ENCODE results near the gene ZCCHC14. TPM values are rescaled to one million over a fixed set of nuclear protein-coding genes. Genes with fewer than 3 reads are reported as not detected.

Gene ZCCHC14
- polyA plus RNA-seq, 2 of the 4 experiments (the other 2 are of a cell fraction), result 3.8 to 7.3 TPM

GRCh38 chr16:87356491-87356853, 136.4 kb downstream of the ZCCHC14 start:
- WGBS (ENCODE audit: missing lambda C conversion rate), result 92% methylated on average over 8 of the region's 8 CpGs
- Histone ChIP-seq H3K4me1 (no peaks in the 10 kb centered on the region), H3K4me3 (no peak overlapping the region), H3K4me2 (no peak overlapping the region), H3K9me3 (no peaks in the 10 kb centered on the region), H3K27ac (no peak overlapping the region)
- ChIA-PET CTCF (interaction anchor here (0.6 to 2.6 kb wide), 3 partner anchors 12 to 1557 kb away, joined by 3 to 6 read pairs (median 3); no protein-coding TSS in a partner anchor), POLR2A (no interaction called here)
- ATAC-seq (no peak), FAIRE-seq (no peak), DNase-seq (ENCODE audit: low read depth in 1 of 2, low spot score in 1 of 2) (no peak)
- no peak for TF ChIP-seq KDM1A (IDR thresholded peaks at IDR 0.05; ENCODE audit: low read depth)
- no peak for TF ChIP-seq KDM5A (IDR thresholded peaks at IDR 0.05)
- no peak for TF ChIP-seq JUNB (IDR thresholded peaks at IDR 0.05)
- TF ChIP-seq FOSB (CRISPR knock-in tag; IDR thresholded peaks at IDR 0.05), result no peak

Other genes with a start within 250 kb of the ZCCHC14 start
- 3.4 and 3.5 TPM in 2 replicates for gene C16orf95, start 175.6 kb downstream of the ZCCHC14 start, polyA plus RNA-seq (2011; rRNA removed)
- gene C16orf95, start 175.6 kb downstream of the ZCCHC14 start, polyA plus RNA-seq (2017; fragmentation: RNase III; extraction: RNeasy Plus Mini Kit Qiagen cat#74134 plus additional on column Dnase treatment), result 4.2 to 6.3 TPM (median 6.1 TPM) in 3 replicates
- 10.5 and 11.1 TPM in 2 replicates for gene FBXO31, start 109.2 kb downstream of the ZCCHC14 start, polyA plus RNA-seq (2011; rRNA removed)
- gene FBXO31, start 109.2 kb downstream of the ZCCHC14 start, polyA plus RNA-seq (2017; fragmentation: RNase III; extraction: RNeasy Plus Mini Kit Qiagen cat#74134 plus additional on column Dnase treatment), result 11.1 to 13.3 TPM (median 11.9 TPM) in 3 replicates
- gene MAP1LC3B, start 100.7 kb downstream of the ZCCHC14 start, polyA plus RNA-seq (2011; rRNA removed), result 52.3 and 77.7 TPM in 2 replicates
- 92.6 to 95.1 TPM (median 94.1 TPM) in 3 replicates for gene MAP1LC3B, start 100.7 kb downstream of the ZCCHC14 start, polyA plus RNA-seq (2017; fragmentation: RNase III; extraction: RNeasy Plus Mini Kit Qiagen cat#74134 plus additional on column Dnase treatment)
- 0.36 and 0.38 TPM in 2 replicates for gene JPH3, start 109.5 kb upstream of the ZCCHC14 start, polyA plus RNA-seq (2011; rRNA removed)
- gene JPH3, start 109.5 kb upstream of the ZCCHC14 start, polyA plus RNA-seq (2017; fragmentation: RNase III; extraction: RNeasy Plus Mini Kit Qiagen cat#74134 plus additional on column Dnase treatment), result 1.4 to 1.6 TPM (median 1.4 TPM) in 3 replicates

All from A549 (cell line).